Thyroid gland (tissue), 4 donors: ENCODE data around the gene BACE1. TPM values are rescaled to one million over a fixed set of nuclear protein-coding genes. Genes with fewer than 3 reads are reported as not detected.
"Not testable (repeated sequence)": the region's sequence is repeated elsewhere in the genome, so short reads cannot be mapped to it uniquely, and the experiment has no call there.

Source experiments
- DNase-seq, 2 donors: peaks; one replicate each; pipeline ENCODE4 v3.0.0-alpha.2; 2019
- H3K27ac ChIP-seq, 3 donors: fragments of 200-600 bp; sonication (generic); 1 replicate in 2 of 3; 2 replicates in 1 of 3; pipeline ENCODE4 v1.5.1; 2016 to 2019; ENCODE audit warnings: mild to moderate bottlenecking in 1 of 3, moderate library complexity in 1 of 3
- H3K27me3 ChIP-seq: fragments of 200-600 bp; sonication (generic); one replicate; pipeline ENCODE4 v1.5.1; 2019
- H3K36me3 ChIP-seq, 2 donors: fragments of 200-600 bp; sonication (generic); one replicate each; pipeline ENCODE4 v1.5.1; 2016 to 2019
- H3K4me1 ChIP-seq, 2 donors: fragments of 200-600 bp; sonication (generic); one replicate each; pipeline ENCODE4 v1.5.1; 2017 to 2019
- H3K4me3 ChIP-seq, 3 donors: fragments of 200-600 bp; sonication (generic); replicated peaks in 1 of 3; 1 replicate in 2 of 3; 2 replicates in 1 of 3; pipeline ENCODE4 v1.5.1; 2016; ENCODE audit warnings: mild to moderate bottlenecking in 1 of 3
- H3K9me3 ChIP-seq: fragments of 200-600 bp; sonication (generic); one replicate; pipeline ENCODE4 v1.5.1; 2017
- CTCF ChIP-seq, 6 experiments: fragments of 200-600 bp in 3 of 6; fragments of 450-650 bp in 3 of 6; sonication (generic) in 3 of 6; IDR thresholded peaks; one replicate each; pipeline ENCODE4 v1.5.1; 2016 to 2019; ENCODE audit warnings: antibody characterized with exemption in 6 of 6, mild to moderate bottlenecking in 2 of 6, inconsistent platforms in 1 of 6, moderate library complexity in 1 of 6
- POLR2A ChIP-seq, 2 donors: fragments of 450-650 bp; IDR thresholded peaks; one replicate each; pipeline ENCODE4 v1.6.1; 2017; ENCODE audit warnings: antibody characterized with exemption in 2 of 2, mild to moderate bottlenecking in 2 of 2, moderate library complexity in 1 of 2
- WGBS, 2 donors: methylation state at CpG; one replicate each; pipeline ENCODE4 v1.1.5; 2017; 5-methylcytosine and 5-hydroxymethylcytosine counted together
- intact Hi-C: fragments of 100-400 bp; cut with DNase I; formaldehyde crosslinking; loops from one replicate; pipeline ENCODE4 v1.15.1; 2023
- total RNA-seq, 4 donors: library from RNA; depleted of rRNA; stranded (reverse); fragments of >200 nt; gene quantifications; one replicate each; pipeline ENCODE4 v1.2.3, GENCODE V29; 2016

The BACE1 gene
- total RNA-seq, 4 donors from 2014 or later = 17.6 to 28.4 (median 21.4) TPM

GRCh38 chr11:117269856-117270255 lies 46.2 kb downstream of the BACE1 start:
- TF ChIP-seq CTCF (IDR thresholded peaks at IDR 0.05) (no peak), POLR2A (IDR thresholded peaks at IDR 0.05) (no peak)
- DNase-seq = no peak
- intact Hi-C loops = no loop called here
- Histone ChIP-seq H3K27ac (no peak overlapping the region), H3K27me3 (no peaks in the 10 kb centered on the region), H3K4me1 (no peaks in the 10 kb centered on the region), H3K4me3 (no peak overlapping the region), H3K36me3 (peaks cover 0 to 4% of the 10 kb centered on the region in 2 donors), H3K9me3 (no peaks in the 10 kb centered on the region)
- 91 to 97% methylated on average over 2 of the region's 2 CpGs for WGBS, 2 donors

GRCh38 chr11:117265745-117266144 lies 50.3 kb downstream of the BACE1 start:
- H3K27me3 ChIP-seq = no peaks in the 10 kb centered on the region
- no peak overlapping the region for H3K27ac ChIP-seq
- intact Hi-C loops = no loop called here
- no peaks in the 10 kb centered on the region for H3K4me1 ChIP-seq
- H3K9me3 ChIP-seq = no peaks in the 10 kb centered on the region
- H3K36me3 ChIP-seq = peaks cover 0 to 4% of the 10 kb centered on the region in 2 donors
- TF ChIP-seq CTCF (IDR thresholded peaks at IDR 0.05) (no peak), POLR2A (IDR thresholded peaks at IDR 0.05) (no peak)
- DNase-seq = no peak
- WGBS, 2 donors = 82 to 85% methylated on average over 2 of the region's 2 CpGs
- no peak overlapping the region for H3K4me3 ChIP-seq

- intact Hi-C loops, H3K9me3 ChIP-seq, H3K27ac ChIP-seq, DNase-seq, H3K4me1 ChIP-seq, H3K4me3 ChIP-seq, H3K36me3 ChIP-seq, H3K27me3 ChIP-seq: not testable (repeated sequence)
- 95 to 98% methylated on average over 7 of the region's 7 CpGs for WGBS, 2 donors
These were observed 51.3 kb downstream of the BACE1 start for GRCh38 chr11:117264624-117265323.

- TF ChIP-seq POLR2A (IDR thresholded peaks at IDR 0.05) = no peak
- TF ChIP-seq CTCF (IDR thresholded peaks at IDR 0.05) = no peak
- WGBS, 2 donors = 80 to 83% methylated on average over 1 of the region's 1 CpG
- DNase-seq = no peak
These were observed 56.6 kb downstream of the BACE1 start for GRCh38 chr11:117259417-117259816.

GRCh38 chr11:117258576-117258975 lies 57.5 kb downstream of the BACE1 start:
- no peak overlapping the region for H3K4me3 ChIP-seq
- DNase-seq = no peak
- no peak overlapping the region for H3K27ac ChIP-seq
- no peaks in the 10 kb centered on the region for H3K36me3 ChIP-seq
- WGBS, 2 donors = 74 to 95% methylated on average over 2 of the region's 2 CpGs
- TF ChIP-seq CTCF (IDR thresholded peaks at IDR 0.05) = no peak
- TF ChIP-seq POLR2A (IDR thresholded peaks at IDR 0.05) = no peak
- intact Hi-C loops = no loop called here
- H3K9me3 ChIP-seq = no peaks in the 10 kb centered on the region
- H3K27me3 ChIP-seq = no peaks in the 10 kb centered on the region
- peaks cover 0 to 10% of the 10 kb centered on the region in 2 donors for H3K4me1 ChIP-seq

More at GRCh38 chr11:117259417-117259816, 56.6 kb downstream of the BACE1 start:
- H3K4me1 ChIP-seq = peaks cover 0 to 10% of the 10 kb centered on the region in 2 donors
- H3K36me3 ChIP-seq = no peaks in the 10 kb centered on the region
- no peak overlapping the region for H3K4me3 ChIP-seq
- no peaks in the 10 kb centered on the region for H3K27me3 ChIP-seq
- no peak overlapping the region for H3K27ac ChIP-seq
- intact Hi-C loops = no loop called here
- no peaks in the 10 kb centered on the region for H3K9me3 ChIP-seq
